IMR-90 (cell line): ENCODE measurements around the gene GRIK3. TPM values are rescaled to one million over a fixed set of nuclear protein-coding genes. Genes with fewer than 3 reads are reported as not detected.

Experiments used
- ATAC-seq: fragments of 200-7000 bp; cut with Tn5 transposase; 2 replicates; pipeline ENCODE4 v1.9.1; 2020; ENCODE audit warnings: low read depth, mild to moderate bottlenecking, moderate library complexity
- BruUV-seq: library from RNA; stranded (reverse); fragments of 400-500 nt; replicated peaks from 2 replicates; lab custom pipeline; 2021; lab: Mats Ljungman, UMichigan
- CTCF ChIA-PET: fragments of 300-600 bp; formaldehyde crosslinking; extraction: SDS; loops from one replicate; lab custom pipeline; 2021; ENCODE audit warnings: antibody characterized with exemption; lab: Yijun Ruan, JAX
- POLR2A ChIA-PET: fragments of 300-600 bp; sonication (Branson Sonifier 250); formaldehyde crosslinking; loops from one replicate; lab custom pipeline; 2022; ENCODE audit warnings: antibody characterized with exemption; ENCODE audit not compliant: unreplicated experiment; lab: Charles Lee
- DNase-seq: peaks from one replicate; pipeline ENCODE4 v3.0.0; 2013
- H2AFZ ChIP-seq: replicated peaks from 2 replicates; pipeline ENCODE3; 2013; ENCODE audit warnings: low read length, mild to moderate bottlenecking; ENCODE audit not compliant: poor library complexity
- H2AK5ac ChIP-seq: 2 replicates; pipeline ENCODE4 v1.6.1; 2013; ENCODE audit warnings: low read depth, low read length, inconsistent platforms
- H2AK9ac ChIP-seq: replicated peaks from 2 replicates; pipeline ENCODE3; 2013; ENCODE audit warnings: mild to moderate bottlenecking, low read depth, low read length, moderate library complexity; ENCODE audit not compliant: poor library complexity
- H2BK120ac ChIP-seq: 2 replicates; pipeline ENCODE4 v1.6.1; 2013; ENCODE audit warnings: low read depth, low read length, inconsistent platforms
- H2BK15ac ChIP-seq: 3 replicates; pipeline ENCODE4 v1.6.1; 2013; ENCODE audit warnings: low read depth, low read length, inconsistent platforms
- H2BK20ac ChIP-seq: 2 replicates; pipeline ENCODE4 v1.6.1; 2013; ENCODE audit warnings: low read depth, mild to moderate bottlenecking, inconsistent platforms, low read length, moderate library complexity
- H2BK5ac ChIP-seq: 2 replicates; pipeline ENCODE4 v1.6.1; 2013; ENCODE audit warnings: mild to moderate bottlenecking, low read depth, low read length, inconsistent platforms; ENCODE audit not compliant: poor library complexity, severe bottlenecking
- H3K14ac ChIP-seq: replicated peaks from 2 replicates; pipeline ENCODE4 v1.6.1; 2013; ENCODE audit warnings: low read depth, low read length, inconsistent platforms
- H3K18ac ChIP-seq: 2 replicates; pipeline ENCODE4 v1.6.1; 2013; ENCODE audit warnings: low read depth, low read length, control low read depth
- H3K23ac ChIP-seq: 2 replicates; pipeline ENCODE4 v1.6.1; 2013; ENCODE audit warnings: low read depth, low read length, inconsistent platforms
- H3K27ac ChIP-seq: 2 replicates; pipeline ENCODE4 v1.5.1; 2013; ENCODE audit warnings: mild to moderate bottlenecking, control low read depth, low read length; ENCODE audit not compliant: insufficient read depth
- H3K27me3 ChIP-seq: 2 replicates; pipeline ENCODE4 v1.6.1; 2013; ENCODE audit warnings: low read length; ENCODE audit not compliant: control insufficient read depth, insufficient read depth
- H3K36me3 ChIP-seq: 2 replicates; pipeline ENCODE4 v1.6.1; 2013; ENCODE audit warnings: low read length, mixed read lengths; ENCODE audit not compliant: control insufficient read depth, insufficient read depth
- H3K4ac ChIP-seq: 2 replicates; pipeline ENCODE4 v1.6.1; 2013; ENCODE audit warnings: low read depth, low read length, inconsistent platforms
- H3K4me1 ChIP-seq: 2 replicates; pipeline ENCODE4 v1.6.1; 2013; ENCODE audit warnings: low read length, mixed read lengths; ENCODE audit not compliant: control insufficient read depth, insufficient read depth
- H3K4me2 ChIP-seq: 2 replicates; pipeline ENCODE4 v1.6.1; 2013; ENCODE audit warnings: low read depth, mild to moderate bottlenecking, control low read depth, low read length, moderate library complexity
- H3K4me3 ChIP-seq: 2 replicates; pipeline ENCODE4 v1.5.1; 2013; ENCODE audit warnings: low read depth, mild to moderate bottlenecking, control low read depth, low read length, moderate library complexity; ENCODE audit not compliant: insufficient read depth
- H3K56ac ChIP-seq: 2 replicates; pipeline ENCODE4 v1.6.1; 2013; ENCODE audit warnings: low read length, inconsistent platforms; ENCODE audit not compliant: insufficient read depth; ENCODE audit errors: extremely low read depth
- H3K79me1 ChIP-seq, 2 experiments: 2 replicates each; pipeline ENCODE4 v1.6.1; 2013; ENCODE audit warnings: low read length in 2 of 2, inconsistent platforms in 1 of 2, low read depth in 1 of 2
- H3K9ac ChIP-seq: 2 replicates; pipeline ENCODE4 v1.6.1; 2013; ENCODE audit warnings: low read depth, low read length, control low read depth
- H3K9me1 ChIP-seq: 2 replicates; pipeline ENCODE4 v1.6.1; 2013; ENCODE audit warnings: low read length, inconsistent platforms; ENCODE audit not compliant: insufficient read depth
- H3K9me3 ChIP-seq: 2 replicates; pipeline ENCODE4 v1.6.1; 2013; ENCODE audit warnings: low read length; ENCODE audit not compliant: control insufficient read depth, insufficient read depth
- H4K20me1 ChIP-seq: 2 replicates; pipeline ENCODE4 v1.6.1; 2013; ENCODE audit warnings: low read length, inconsistent platforms; ENCODE audit not compliant: insufficient read depth
- H4K5ac ChIP-seq: 2 replicates; pipeline ENCODE4 v1.6.1; 2013; ENCODE audit warnings: mild to moderate bottlenecking, low read depth, low read length, control low read depth
- H4K8ac ChIP-seq, 2 experiments: 2 replicates each; pipeline ENCODE4 v1.6.1; 2013; ENCODE audit warnings: low read depth in 2 of 2, low read length in 2 of 2, control low read depth in 1 of 2, inconsistent platforms in 1 of 2
- H4K91ac ChIP-seq: 2 replicates; pipeline ENCODE4 v1.6.1; 2013; ENCODE audit warnings: low read depth, low read length, inconsistent platforms; ENCODE audit not compliant: insufficient read depth
- BHLHE40 ChIP-seq: fragments of 150-350 bp; IDR thresholded peaks from 2 replicates; pipeline ENCODE4 v1.6.1; 2016; ENCODE audit warnings: mild to moderate bottlenecking, low read depth, low read length
- CEBPB ChIP-seq: IDR thresholded peaks from 2 replicates; pipeline ENCODE4 v1.6.1; 2012; ENCODE audit warnings: low read depth, low read length, improper control_type of control experiment
- CHD1 ChIP-seq: IDR thresholded peaks from 2 replicates; pipeline ENCODE4 v1.6.1; 2012; ENCODE audit warnings: low read depth, low read length, improper control_type of control experiment
- CTCF ChIP-seq: conservative IDR thresholded peaks from 2 replicates; pipeline ENCODE4 v1.5.1; 2012; ENCODE audit warnings: mild to moderate bottlenecking, low read depth, low read length, improper control_type of control experiment
- ELK1 ChIP-seq: fragments of 150-350 bp; IDR thresholded peaks from 2 replicates; pipeline ENCODE4 v1.6.1; 2016; ENCODE audit warnings: low read depth, mild to moderate bottlenecking, low read length, moderate library complexity, borderline replicate concordance
- FOS ChIP-seq: fragments of 150-350 bp; IDR thresholded peaks from 2 replicates; pipeline ENCODE4 v1.6.1; 2016; ENCODE audit warnings: low read depth, low read length
- MAFK ChIP-seq: IDR thresholded peaks from 2 replicates; pipeline ENCODE4 v1.6.1; 2012; ENCODE audit warnings: low read depth, low read length, improper control_type of control experiment
- MAZ ChIP-seq: IDR thresholded peaks from 2 replicates; pipeline ENCODE4 v1.6.1; 2012; ENCODE audit warnings: low read depth, mild to moderate bottlenecking, low read length, improper control_type of control experiment, moderate library complexity, borderline replicate concordance
- NFE2L2 ChIP-seq: fragments of 150-350 bp; IDR thresholded peaks from 2 replicates; pipeline ENCODE4 v1.6.1; 2016; ENCODE audit warnings: low read depth, mild to moderate bottlenecking, low read length
- POLR2A ChIP-seq: IDR thresholded peaks from 2 replicates; pipeline ENCODE4 v1.6.1; 2012; ENCODE audit warnings: mild to moderate bottlenecking, low read depth, low read length
- RAD21 ChIP-seq: IDR thresholded peaks from 2 replicates; pipeline ENCODE4 v1.6.1; 2012; ENCODE audit warnings: low read length, improper control_type of control experiment
- RCOR1 ChIP-seq: IDR thresholded peaks from 2 replicates; pipeline ENCODE4 v1.6.1; 2012; ENCODE audit warnings: mild to moderate bottlenecking, low read length, improper control_type of control experiment; ENCODE audit not compliant: insufficient replicate concordance
- RFX5 ChIP-seq: IDR thresholded peaks from 2 replicates; pipeline ENCODE4 v1.8.0; 2012; ENCODE audit warnings: low read depth, mild to moderate bottlenecking, low read length, moderate library complexity
- SMC3 ChIP-seq: fragments of 150-350 bp; IDR thresholded peaks from 2 replicates; pipeline ENCODE4 v1.6.1; 2016; ENCODE audit warnings: low read depth, mild to moderate bottlenecking, antibody characterized with exemption, low read length, moderate library complexity
- WGBS, 2 experiments: methylation state at CpG; one replicate each; pipeline versions ENCODE4 v1.1.5 to v1.1.7; 2013; ENCODE audit warnings: missing lambda C conversion rate in 2 of 2; ENCODE audit not compliant: insufficient read length in 1 of 2; ENCODE audit errors: extremely low coverage in 2 of 2; 5-methylcytosine and 5-hydroxymethylcytosine counted together
- dilution Hi-C: fragments of 300-500 bp; cut with HindIII; formaldehyde crosslinking; loops from one replicate; pipeline ENCODE4 v1.14.3; 2018; ENCODE audit warnings: low sequenced_read_pairs; ENCODE audit not compliant: unreplicated experiment
- in situ Hi-C: fragments of 300-500 bp; cut with MboI; formaldehyde crosslinking; loops from 3 replicates; pipeline ENCODE4 v1.14.3; 2019; ENCODE audit warnings: low sequenced_read_pairs, inconsistent platforms, mixed read lengths
- intact Hi-C: fragments of 100-400 bp; cut with micrococcal nuclease; formaldehyde crosslinking; loops from 2 replicates; pipeline ENCODE4 v1.10.0; 2022
- polyA plus RNA-seq, 3 experiments: library from polyadenylated mRNA; depleted of rRNA; stranded (reverse); fragments of >200 nt; gene quantifications; 2 replicates each; pipeline ENCODE4 v1.2.3, GENCODE V29; 2012; ENCODE audit warnings: low replicate concordance in 1 of 3
- total RNA-seq: library from RNA; depleted of rRNA; stranded (reverse); fragments of >200 nt; gene quantifications from 2 replicates; pipeline ENCODE4 v1.2.3, GENCODE V29; 2012
- TF ChIP-seq, protein P1 (sequence below): fragments of 150-350 bp; IDR thresholded peaks from 2 replicates; pipeline ENCODE4 v1.6.1; 2017; ENCODE audit warnings: mild to moderate bottlenecking, antibody characterized with exemption, low read length, low read depth

Gene GRIK3
- total and polyA plus RNA-seq, 2 of the 4 experiments (the other 2 are of a cell fraction), result not detected

GRCh38 chr1:36948606-36949005 is 85.7 kb downstream of the GRIK3 start:
- TF ChIP-seq RCOR1, result no peak
- TF ChIP-seq RAD21, result no peak
- TF ChIP-seq FOS, result no peak
- TF ChIP-seq MAFK, result no peak
- TF ChIP-seq RFX5, result no peak
- TF ChIP-seq ELK1, result no peak
- TF ChIP-seq MAZ, result no peak
- no peak for TF ChIP-seq POLR2A
- TF ChIP-seq NFE2L2, result no peak
- no peak for TF ChIP-seq CHD1
- no peak for TF ChIP-seq CEBPB
- TF ChIP-seq CTCF, result no peak
- TF ChIP-seq, protein P1, sequence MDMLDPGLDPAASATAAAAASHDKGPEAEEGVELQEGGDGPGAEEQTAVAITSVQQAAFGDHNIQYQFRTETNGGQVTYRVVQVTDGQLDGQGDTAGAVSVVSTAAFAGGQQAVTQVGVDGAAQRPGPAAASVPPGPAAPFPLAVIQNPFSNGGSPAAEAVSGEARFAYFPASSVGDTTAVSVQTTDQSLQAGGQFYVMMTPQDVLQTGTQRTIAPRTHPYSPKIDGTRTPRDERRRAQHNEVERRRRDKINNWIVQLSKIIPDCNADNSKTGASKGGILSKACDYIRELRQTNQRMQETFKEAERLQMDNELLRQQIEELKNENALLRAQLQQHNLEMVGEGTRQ, result no peak
- no peak for TF ChIP-seq SMC3
- TF ChIP-seq BHLHE40, result no peak
- no peaks in the 10 kb centered on the region for H3K36me3 ChIP-seq
- H3K18ac ChIP-seq, result no peak overlapping the region
- no peak for ATAC-seq
- no peak overlapping the region for H3K4me3 ChIP-seq
- dilution Hi-C loops (no loop called here), intact Hi-C loops (no loop called here), in situ Hi-C loops (no loop called here)
- H4K5ac ChIP-seq, result no peak overlapping the region
- H3K9me1 ChIP-seq, result no peaks in the 10 kb centered on the region; the same call in 1 of the 2 replicates
- no peak overlapping the region for H2BK20ac ChIP-seq
- no peak overlapping the region for H2AK9ac ChIP-seq
- no peaks in the 10 kb centered on the region for H3K9me3 ChIP-seq
- H4K91ac ChIP-seq, result no peak overlapping the region
- H3K4me2 ChIP-seq, result no peak overlapping the region
- no TSS peak for BruUV-seq
- no peak overlapping the region for H3K27ac ChIP-seq
- H3K56ac ChIP-seq, result no peak overlapping the region
- POLR2A ChIA-PET, result no interaction called here
- no peak overlapping the region for H2BK15ac ChIP-seq
- no peaks in the 10 kb centered on the region for H4K20me1 ChIP-seq
- H4K8ac ChIP-seq, result no peak overlapping the region
- H2BK5ac ChIP-seq, result no peak overlapping the region
- DNase-seq, result no peak
- H2AFZ ChIP-seq, result no peak overlapping the region
- H2AK5ac ChIP-seq, result no peak overlapping the region
- H3K27me3 ChIP-seq, result no peaks in the 10 kb centered on the region
- no peaks in the 10 kb centered on the region for H3K4me1 ChIP-seq
- H3K4ac ChIP-seq, result no peak overlapping the region
- WGBS, 2 experiments, result 77% methylated on average over 2 of the region's 6 CpGs; no CpG with 5 or more reads in 1 of the 2 experiments
- H3K23ac ChIP-seq, result no peak overlapping the region
- H3K14ac ChIP-seq, result no peak overlapping the region
- H3K9ac ChIP-seq, result no peak overlapping the region
- CTCF ChIA-PET, result no interaction called here
- no peak overlapping the region for H2BK120ac ChIP-seq
- H3K79me1 ChIP-seq, result no peaks in the 10 kb centered on the region
